ENCODE results near the gene SGPP2.

The SGPP2 gene

GRCh38 chr2:222465746-222466145, 41.4 kb downstream of the SGPP2 start:
- TF ChIP-seq TAF1 (IDR thresholded peaks at IDR 0.05; ENCODE audit: borderline replicate concordance, insufficient read depth, low read length) (no peak), SIN3A (IDR thresholded peaks at IDR 0.05; ENCODE audit: borderline replicate concordance, insufficient read depth, low read length) (no peak), FOXP2 (optimal IDR thresholded peaks at IDR 0.05; ENCODE audit: borderline replicate concordance, extremely low read depth, extremely low read length, insufficient read depth) (no peak), POLR2AphosphoS5 (IDR thresholded peaks at IDR 0.05; ENCODE audit: low read depth, low read length) (no peak)
- TF ChIP-seq, protein P1, sequence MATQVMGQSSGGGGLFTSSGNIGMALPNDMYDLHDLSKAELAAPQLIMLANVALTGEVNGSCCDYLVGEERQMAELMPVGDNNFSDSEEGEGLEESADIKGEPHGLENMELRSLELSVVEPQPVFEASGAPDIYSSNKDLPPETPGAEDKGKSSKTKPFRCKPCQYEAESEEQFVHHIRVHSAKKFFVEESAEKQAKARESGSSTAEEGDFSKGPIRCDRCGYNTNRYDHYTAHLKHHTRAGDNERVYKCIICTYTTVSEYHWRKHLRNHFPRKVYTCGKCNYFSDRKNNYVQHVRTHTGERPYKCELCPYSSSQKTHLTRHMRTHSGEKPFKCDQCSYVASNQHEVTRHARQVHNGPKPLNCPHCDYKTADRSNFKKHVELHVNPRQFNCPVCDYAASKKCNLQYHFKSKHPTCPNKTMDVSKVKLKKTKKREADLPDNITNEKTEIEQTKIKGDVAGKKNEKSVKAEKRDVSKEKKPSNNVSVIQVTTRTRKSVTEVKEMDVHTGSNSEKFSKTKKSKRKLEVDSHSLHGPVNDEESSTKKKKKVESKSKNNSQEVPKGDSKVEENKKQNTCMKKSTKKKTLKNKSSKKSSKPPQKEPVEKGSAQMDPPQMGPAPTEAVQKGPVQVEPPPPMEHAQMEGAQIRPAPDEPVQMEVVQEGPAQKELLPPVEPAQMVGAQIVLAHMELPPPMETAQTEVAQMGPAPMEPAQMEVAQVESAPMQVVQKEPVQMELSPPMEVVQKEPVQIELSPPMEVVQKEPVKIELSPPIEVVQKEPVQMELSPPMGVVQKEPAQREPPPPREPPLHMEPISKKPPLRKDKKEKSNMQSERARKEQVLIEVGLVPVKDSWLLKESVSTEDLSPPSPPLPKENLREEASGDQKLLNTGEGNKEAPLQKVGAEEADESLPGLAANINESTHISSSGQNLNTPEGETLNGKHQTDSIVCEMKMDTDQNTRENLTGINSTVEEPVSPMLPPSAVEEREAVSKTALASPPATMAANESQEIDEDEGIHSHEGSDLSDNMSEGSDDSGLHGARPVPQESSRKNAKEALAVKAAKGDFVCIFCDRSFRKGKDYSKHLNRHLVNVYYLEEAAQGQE (IDR thresholded peaks at IDR 0.05; ENCODE audit: insufficient read depth in 1 of 2, low read depth in 2 of 2, low read length in 2 of 2) = no peak

- TF ChIP-seq, protein P1 (IDR thresholded peaks at IDR 0.05; ENCODE audit: insufficient read depth in 1 of 2, low read depth in 2 of 2, low read length in 2 of 2) = no peak
- TF ChIP-seq FOXP2 (optimal IDR thresholded peaks at IDR 0.05; ENCODE audit: borderline replicate concordance, extremely low read depth, extremely low read length, insufficient read depth) = no peak
- TF ChIP-seq TAF1 (IDR thresholded peaks at IDR 0.05; ENCODE audit: borderline replicate concordance, insufficient read depth, low read length) = no peak
- no peak for TF ChIP-seq SIN3A (IDR thresholded peaks at IDR 0.05; ENCODE audit: borderline replicate concordance, insufficient read depth, low read length)
- no peak for TF ChIP-seq POLR2AphosphoS5 (IDR thresholded peaks at IDR 0.05; ENCODE audit: low read depth, low read length)
Observed at GRCh38 chr2:222468346-222468745, 44.0 kb downstream of the SGPP2 start.

- TF ChIP-seq TAF1 (IDR thresholded peaks at IDR 0.05; ENCODE audit: borderline replicate concordance, insufficient read depth, low read length) (no peak), FOXP2 (optimal IDR thresholded peaks at IDR 0.05; ENCODE audit: borderline replicate concordance, extremely low read depth, extremely low read length, insufficient read depth) (no peak), SIN3A (IDR thresholded peaks at IDR 0.05; ENCODE audit: borderline replicate concordance, insufficient read depth, low read length) (no peak), POLR2AphosphoS5 (IDR thresholded peaks at IDR 0.05; ENCODE audit: low read depth, low read length) (no peak)
- TF ChIP-seq, protein P1 (IDR thresholded peaks at IDR 0.05; ENCODE audit: insufficient read depth in 1 of 2, low read depth in 2 of 2, low read length in 2 of 2) = no peak
Observed at GRCh38 chr2:222470802-222471468, 46.6 kb downstream of the SGPP2 start.

DNA sequence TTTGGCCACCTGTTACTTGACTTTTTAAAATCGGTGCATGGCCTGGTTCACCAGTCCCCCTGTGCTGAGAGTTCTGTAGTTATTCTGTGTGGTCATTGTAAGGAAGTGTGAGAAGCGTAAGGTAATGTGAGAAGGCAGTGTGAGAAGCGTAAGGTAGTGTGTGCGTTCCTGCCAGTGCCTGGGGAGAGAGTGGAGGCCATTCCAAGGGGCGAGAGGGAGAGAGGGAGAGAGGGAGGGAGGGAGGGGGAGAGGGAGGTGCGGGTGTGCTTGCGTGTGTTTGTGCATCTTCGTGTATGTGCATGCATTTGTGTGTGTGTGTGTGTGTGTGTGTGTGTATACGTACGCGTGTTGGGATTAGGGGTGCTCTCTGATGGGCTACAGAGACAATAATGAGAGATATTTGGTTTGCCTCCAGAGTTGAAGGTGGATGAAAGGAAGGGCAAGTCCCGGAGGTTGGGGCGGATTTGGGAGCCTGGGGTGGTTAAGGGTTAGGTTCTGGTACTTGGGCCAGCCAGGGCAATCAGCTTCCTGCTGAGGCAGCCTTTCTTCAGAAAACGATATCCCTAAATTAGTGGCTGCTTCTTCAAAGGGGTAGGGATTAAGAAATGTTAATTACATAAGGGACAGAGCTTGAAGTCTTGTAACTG, 53.7 kb downstream of the SGPP2 start:
- TF ChIP-seq, protein P1 (IDR thresholded peaks at IDR 0.05; ENCODE audit: insufficient read depth in 1 of 2, low read depth in 2 of 2, low read length in 2 of 2) = no peak
- TF ChIP-seq TAF1 (IDR thresholded peaks at IDR 0.05; ENCODE audit: borderline replicate concordance, insufficient read depth, low read length) (no peak), POLR2AphosphoS5 (IDR thresholded peaks at IDR 0.05; ENCODE audit: low read depth, low read length) (no peak), FOXP2 (optimal IDR thresholded peaks at IDR 0.05; ENCODE audit: borderline replicate concordance, extremely low read depth, extremely low read length, insufficient read depth) (no peak), SIN3A (IDR thresholded peaks at IDR 0.05; ENCODE audit: borderline replicate concordance, insufficient read depth, low read length) (no peak)

Measured in PFSK-1 (cell line).